GM23338 (cell line): ENCODE data around the gene ZBTB20. TPM values are rescaled to one million over a fixed set of nuclear protein-coding genes. Genes with fewer than 3 reads are reported as not detected.
A peak's percentile ranks its signal among the peaks of the same experiment; 100 is the strongest.

Experiments used
- ATAC-seq: fragments of 200-7000 bp; cut with Tn5 transposase; 3 replicates; pipeline ENCODE4 v1.9.1; 2020
- DNase-seq: peaks from one replicate; pipeline ENCODE4 v3.0.0-alpha.2; 2015; ENCODE audit warnings: low spot score
- H2AFZ ChIP-seq: fragments of 200-600 bp; sonication (generic); 2 replicates; pipeline ENCODE4 v1.8.0; 2016; ENCODE audit warnings: antibody characterized with exemption, mild to moderate bottlenecking, moderate library complexity
- H3F3A ChIP-seq: fragments of 200-600 bp; sonication (generic); replicated peaks from 2 replicates; pipeline ENCODE4 v1.8.0; 2017; ENCODE audit warnings: antibody characterized with exemption, mixed run types, low read depth
- H3K27ac ChIP-seq: fragments of 200-600 bp; sonication (generic); 2 replicates; pipeline ENCODE4 v1.6.1; 2016; ENCODE audit warnings: low read depth
- H3K27me3 ChIP-seq: fragments of 200-600 bp; sonication (generic); 2 replicates; pipeline ENCODE4 v1.8.0; 2016; ENCODE audit warnings: mild to moderate bottlenecking, mixed run types, moderate library complexity; ENCODE audit not compliant: insufficient read depth
- H3K36me3 ChIP-seq: fragments of 200-600 bp; sonication (generic); 2 replicates; pipeline ENCODE4 v1.8.0; 2016; ENCODE audit warnings: mild to moderate bottlenecking; ENCODE audit not compliant: insufficient read depth
- H3K4me1 ChIP-seq: fragments of 200-600 bp; sonication (generic); 2 replicates; pipeline ENCODE4 v1.8.0; 2016; ENCODE audit warnings: mild to moderate bottlenecking, moderate library complexity; ENCODE audit not compliant: insufficient read depth
- H3K4me2 ChIP-seq: fragments of 200-600 bp; sonication (generic); 2 replicates; pipeline ENCODE4 v1.7.1; 2017; ENCODE audit warnings: mixed run types
- H3K4me3 ChIP-seq: fragments of 200-600 bp; sonication (generic); 2 replicates; pipeline ENCODE4 v1.6.1; 2016; ENCODE audit warnings: mixed run types
- H3K79me2 ChIP-seq: fragments of 200-600 bp; sonication (generic); replicated peaks from 2 replicates; pipeline ENCODE4 v1.8.0; 2017; ENCODE audit warnings: mild to moderate bottlenecking; ENCODE audit not compliant: insufficient read depth
- H3K9me2 ChIP-seq: fragments of 200-600 bp; sonication (generic); 2 replicates; pipeline ENCODE4 v1.8.0; 2017; ENCODE audit not compliant: insufficient read depth
- H4K20me1 ChIP-seq: fragments of 200-600 bp; sonication (generic); replicated peaks from 2 replicates; pipeline ENCODE4 v1.8.0; 2017; ENCODE audit warnings: mild to moderate bottlenecking; ENCODE audit not compliant: insufficient read depth
- H3K27ac Mint-ChIP-seq: 2 replicates; pipeline ENCODE4 v1.8.0; 2020; ENCODE audit warnings: inconsistent platforms, mild to moderate bottlenecking, moderate library complexity, mixed read lengths
- H3K27me3 Mint-ChIP-seq: 3 replicates; pipeline ENCODE4 v1.8.0; 2022; ENCODE audit warnings: low read depth, mild to moderate bottlenecking, moderate library complexity, mixed read lengths, inconsistent platforms; ENCODE audit not compliant: insufficient read depth, poor library complexity
- H3K36me3 Mint-ChIP-seq: 3 replicates; pipeline ENCODE4 v1.8.0; 2021; ENCODE audit warnings: low read depth, mild to moderate bottlenecking, inconsistent platforms, moderate library complexity, mixed read lengths
- H3K4me1 Mint-ChIP-seq: 3 replicates; pipeline ENCODE4 v1.8.0; 2020; ENCODE audit warnings: mild to moderate bottlenecking, inconsistent platforms, mixed read lengths
- H3K4me3 Mint-ChIP-seq: 3 replicates; pipeline ENCODE4 v1.8.0; 2021; ENCODE audit warnings: moderate library complexity, mild to moderate bottlenecking, inconsistent platforms, mixed read lengths
- H3K9me3 Mint-ChIP-seq: 3 replicates; pipeline ENCODE4 v1.8.0; 2020; ENCODE audit warnings: moderate library complexity, mild to moderate bottlenecking, inconsistent platforms, mixed read lengths
- CREB1 ChIP-seq: fragments of 250-450 bp; sonication (Bioruptor Pico); IDR thresholded peaks from 2 replicates; pipeline ENCODE4 v1.5.0; 2020; ENCODE audit warnings: low read depth, mild to moderate bottlenecking, moderate library complexity
- CTCF ChIP-seq, 2 experiments: fragments of 200-600 bp in 1 of 2; sonication (generic) in 1 of 2; conservative IDR thresholded peaks; 2 replicates each; pipeline versions ENCODE4 v1.5.1 to v1.6.1; 2016 to 2017; ENCODE audit warnings: antibody characterized with exemption in 2 of 2, low read depth in 2 of 2, mild to moderate bottlenecking in 2 of 2, moderate library complexity in 1 of 2
- ETS1 ChIP-seq: IDR thresholded peaks from 2 replicates; pipeline ENCODE4 v1.6.1; 2016; ENCODE audit warnings: antibody characterized with exemption
- EZH2 ChIP-seq: fragments of 200-600 bp; sonication (generic); IDR thresholded peaks from one replicate; pipeline ENCODE4 v1.8.0; 2017; ENCODE audit warnings: antibody characterized with exemption, mild to moderate bottlenecking, low read depth; ENCODE audit not compliant: unreplicated experiment
- EZH2phosphoT487 ChIP-seq: fragments of 200-600 bp; sonication (generic); IDR thresholded peaks from one replicate; pipeline ENCODE4 v1.8.1; 2018; ENCODE audit warnings: antibody characterized with exemption; ENCODE audit not compliant: unreplicated experiment
- JUNB ChIP-seq: IDR thresholded peaks from one replicate; pipeline ENCODE4 v1.6.1; 2016; ENCODE audit warnings: antibody characterized with exemption; ENCODE audit not compliant: unreplicated experiment
- NANOG ChIP-seq: IDR thresholded peaks from 2 replicates; pipeline ENCODE4 v1.6.1; 2016; ENCODE audit warnings: antibody characterized with exemption, borderline replicate concordance
- POLR2AphosphoS5 ChIP-seq: IDR thresholded peaks from 2 replicates; pipeline ENCODE4 v1.6.1; 2016; ENCODE audit warnings: antibody characterized with exemption, low read depth
- REST ChIP-seq: IDR thresholded peaks from one replicate; pipeline ENCODE4 v1.6.1; 2018; ENCODE audit warnings: antibody characterized with exemption; ENCODE audit not compliant: unreplicated experiment
- STAT1 ChIP-seq: IDR thresholded peaks from one replicate; pipeline ENCODE4 v1.6.1; 2016; ENCODE audit warnings: antibody characterized with exemption; ENCODE audit not compliant: unreplicated experiment
- ZNF114 ChIP-seq: fragments of 250-450 bp; sonication (Bioruptor Pico); IDR thresholded peaks from 2 replicates; pipeline ENCODE4 v1.5.0; 2020; ENCODE audit warnings: mild to moderate bottlenecking, moderate library complexity
- ZNF331 ChIP-seq: fragments of 250-450 bp; sonication (Bioruptor Pico); IDR thresholded peaks from 2 replicates; pipeline ENCODE4 v1.5.0; 2020; ENCODE audit warnings: low read depth, mild to moderate bottlenecking, moderate library complexity
- ZNF462 ChIP-seq: fragments of 250-450 bp; sonication (Bioruptor Pico); IDR thresholded peaks from 2 replicates; pipeline ENCODE4 v1.5.0; 2020; ENCODE audit warnings: mild to moderate bottlenecking, moderate library complexity
- polyA plus RNA-seq: library from polyadenylated mRNA; unstranded; fragments of >200 nt; fragmentation: Nextera tagmentation; extraction: Ambion mirVana; gene quantifications from 2 replicates; pipeline ENCODE4 v1.2.1, GENCODE V29; 2016
- total RNA-seq: library from RNA; depleted of rRNA; stranded (reverse); fragments of >200 nt; shearing (Covaris generic); gene quantifications from 2 replicates; pipeline ENCODE4 v1.2.3, GENCODE V29; 2014

ZBTB20 gene
- total and polyA plus RNA-seq, 2 experiments from 2014 or later = 2.0 to 3.3 TPM

- DNase-seq = peak; percentile 8
- Histone ChIP-seq H3K4me1 (0 out of 2 replicates have a peak, but pooled peaks cover 7% of the 10 kb centered on the region), H3F3A (no peaks in the 10 kb centered on the region), H3K27ac (peak overlapping the region; percentile 21; the same call in 1 of the 2 replicates), H3K4me2 (peak overlapping the region; percentile 29; the same call in 1 of the 2 replicates), H3K36me3 (no peaks in the 10 kb centered on the region), H2AFZ (0 out of 2 replicates have a peak overlapping the region, but pooled peaks have one; percentile 72), H3K4me3 (no peak overlapping the region), H3K27me3 (no peaks in the 10 kb centered on the region), H3K79me2 (no peaks in the 10 kb centered on the region), H4K20me1 (no peaks in the 10 kb centered on the region), H3K9me2 (no peaks in the 10 kb centered on the region)
- Mint-ChIP-seq H3K36me3 (peaks cover 4% of the 10 kb centered on the region; the same call in 1 of the 3 replicates), H3K9me3 (peaks cover 8% of the 10 kb centered on the region), H3K4me1 (peaks cover 7% of the 10 kb centered on the region), H3K27ac (peak overlapping the region; percentile 71), H3K27me3 (no peaks in the 10 kb centered on the region), H3K4me3 (peak overlapping the region; percentile 23; the same call in 2 of the 3 replicates)
- ATAC-seq = peak; percentile 76
- TF ChIP-seq JUNB (no peak), EZH2 (no peak), ZNF114 (CRISPR knock-in tag) (no peak), NANOG (no peak), CTCF (conservative IDR thresholded peaks at IDR 0.05; ENCODE audit: low read depth in 2 of 2) (no peak), EZH2phosphoT487 (no peak), ZNF331 (no peak), ETS1 (no peak), STAT1 (no peak), REST (no peak), ZNF462 (CRISPR knock-in tag) (no peak), POLR2AphosphoS5 (no peak), CREB1 (CRISPR knock-in tag) (no peak)
Measured at GRCh38 chr3:115099986-115100571, 47.0 kb downstream of the ZBTB20 start.
